Peyer's patch (tissue), 4 donors: ENCODE measurements around the gene FRMD8.

Experiments
- CTCF ChIP-seq, 6 experiments: fragments of 450-650 bp in 4 of 6; fragments of 200-600 bp in 2 of 6; sonication (generic) in 1 of 6; IDR thresholded peaks; one replicate each; pipeline ENCODE4 v1.5.1; 2017 to 2019; ENCODE audit warnings: antibody characterized with exemption in 6 of 6, mild to moderate bottlenecking in 3 of 6, moderate library complexity in 1 of 6
- POLR2A ChIP-seq, 2 donors: fragments of 450-650 bp; IDR thresholded peaks; one replicate each; pipeline ENCODE4 v1.5.1; 2017; ENCODE audit warnings: antibody characterized with exemption in 2 of 2, mild to moderate bottlenecking in 2 of 2, moderate library complexity in 2 of 2

- TF ChIP-seq CTCF (IDR thresholded peaks at IDR 0.05) (no peak), POLR2A (IDR thresholded peaks at IDR 0.05) (peak; percentile 12 to 37)
Measured at GRCh38 chr11:65434057-65434666, 47.7 kb downstream of the FRMD8 start.
